Gastrocnemius medialis (tissue), 4 donors: ENCODE measurements around the gene PHC1. TPM values are rescaled to one million over a fixed set of nuclear protein-coding genes. Genes with fewer than 3 reads are reported as not detected.

Experiments used
- ATAC-seq, 2 donors: fragments of 150-250 bp; one replicate each; pipeline ENCODE4 v1.9.1; 2016
- DNase-seq, 2 donors: peaks; one replicate each; pipeline ENCODE4 v3.0.0-alpha.2; 2019
- H3K27ac ChIP-seq, 4 donors: fragments of 200-600 bp; sonication (generic); 1 replicate in 1 of 4; 2 replicates in 3 of 4; pipeline ENCODE4 v1.5.1; 2016 to 2018; ENCODE audit warnings: mild to moderate bottlenecking in 2 of 4, moderate library complexity in 1 of 4
- H3K27me3 ChIP-seq, 3 donors: fragments of 200-600 bp; sonication (generic) in 2 of 3; 1 replicate in 1 of 3; 2 replicates in 2 of 3; pipeline versions ENCODE4 v1.5.1 to v1.6.0; 2016 to 2019; ENCODE audit warnings: mild to moderate bottlenecking in 1 of 3, moderate library complexity in 1 of 3
- H3K36me3 ChIP-seq, 2 donors: fragments of 200-600 bp; sonication (generic) in 1 of 2; one replicate each; pipeline ENCODE4 v1.5.1; 2017 to 2018
- H3K4me1 ChIP-seq, 2 donors: fragments of 200-600 bp; sonication (generic) in 1 of 2; one replicate each; pipeline ENCODE4 v1.5.1; 2016 to 2017; ENCODE audit warnings: mild to moderate bottlenecking in 2 of 2
- H3K4me3 ChIP-seq, 4 donors: fragments of 200-600 bp; sonication (generic) in 3 of 4; 1 replicate in 1 of 4; 2 replicates in 3 of 4; pipeline ENCODE4 v1.5.1; 2016 to 2019; ENCODE audit warnings: mild to moderate bottlenecking in 2 of 4
- H3K9me3 ChIP-seq, 3 donors: fragments of 200-600 bp; sonication (generic) in 2 of 3; 1 replicate in 1 of 3; 2 replicates in 2 of 3; pipeline ENCODE4 v1.5.1; 2016 to 2019
- POLR2A ChIP-seq, 2 donors: fragments of 450-650 bp; IDR thresholded peaks; one replicate each; pipeline ENCODE4 v1.6.1; 2017; ENCODE audit warnings: antibody characterized with exemption in 2 of 2, mild to moderate bottlenecking in 2 of 2, moderate library complexity in 2 of 2
- in situ Hi-C, 4 donors: fragments of 200-750 bp; cut with MboI; loops; one replicate each; pipeline versions ENCODE4 v1.15.0 to v1.8.0; 2017; ENCODE audit warnings: low sequenced_read_pairs in 4 of 4
- intact Hi-C: fragments of 100-400 bp; cut with DNase I; formaldehyde crosslinking; loops from one replicate; pipeline ENCODE4 v1.15.1; 2023; ENCODE audit warnings: low total_unique reads
- total RNA-seq, 4 donors: library from RNA; depleted of rRNA; stranded (reverse); fragments of >200 nt; gene quantifications; one replicate each; pipeline versions ENCODE4 v1.1.0 to v1.2.3, GENCODE V29; 2016
- TF ChIP-seq, protein P1 (sequence below), 5 experiments: fragments of 450-650 bp in 3 of 5; fragments of 200-600 bp in 2 of 5; sonication (generic) in 2 of 5; IDR thresholded peaks in 4 of 5; conservative IDR thresholded peaks in 1 of 5; 1 replicate in 4 of 5; 2 replicates in 1 of 5; pipeline ENCODE4 v1.5.1; 2016 to 2019; ENCODE audit warnings: antibody characterized with exemption in 5 of 5, mild to moderate bottlenecking in 3 of 5, moderate library complexity in 3 of 5

The PHC1 gene
- total RNA-seq, 4 donors from 2014 or later: 21.9 to 33.5 (median 30.1) TPM

DNA sequence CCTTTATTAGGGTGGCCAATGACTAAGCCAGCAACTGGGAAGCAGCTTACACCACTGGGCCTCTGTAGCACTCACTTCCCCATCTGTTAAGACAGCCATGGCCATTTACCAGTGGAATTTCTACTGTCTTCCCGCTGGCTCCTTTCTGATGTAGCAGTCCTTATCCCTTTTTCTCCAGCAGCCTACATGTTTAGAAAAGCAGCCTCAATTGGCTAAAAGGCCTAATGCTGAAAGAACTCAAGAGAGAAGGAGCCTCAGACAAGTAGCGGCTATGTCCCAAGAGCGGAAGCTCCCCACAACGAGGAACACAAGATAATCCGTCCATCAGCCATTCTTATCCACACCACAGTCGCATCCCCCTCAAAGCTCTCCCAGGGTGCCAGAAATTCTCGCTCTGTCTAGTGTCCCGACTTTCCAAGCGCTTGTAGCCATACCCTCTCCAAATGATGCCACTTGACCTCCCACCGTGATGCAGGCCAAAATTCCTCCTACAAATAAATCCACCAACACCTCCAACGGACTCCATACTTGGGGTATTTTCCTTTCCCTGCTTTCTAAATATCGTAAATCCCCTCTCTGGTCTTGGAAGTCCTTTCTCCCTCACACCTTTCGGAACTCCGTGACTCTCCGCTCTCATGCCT, 34.5 kb downstream of the PHC1 start:
- H3K4me1 ChIP-seq: peaks cover 23 to 31% of the 10 kb centered on the region in 2 donors
- DNase-seq (no peak), ATAC-seq (peak in 1 of 2 donors; percentile 0)
- H3K27ac ChIP-seq: peak overlapping the region; percentile 91 to 100 (median 97)
- no peaks in the 10 kb centered on the region for H3K9me3 ChIP-seq
- in situ Hi-C loops (loop anchor here in 1 of 4 donors (25.0 kb wide), 1 partner anchor 887 kb away; the partner anchor contains the start of gene C3AR1), intact Hi-C loops (loop anchor here (1.0 to 2.0 kb wide), 2 partner anchors 35 to 250 kb away; partner anchors contain the start of gene PHC1)
- H3K36me3 ChIP-seq: peaks cover 0 to 32% of the 10 kb centered on the region in 2 donors
- TF ChIP-seq, protein P1, sequence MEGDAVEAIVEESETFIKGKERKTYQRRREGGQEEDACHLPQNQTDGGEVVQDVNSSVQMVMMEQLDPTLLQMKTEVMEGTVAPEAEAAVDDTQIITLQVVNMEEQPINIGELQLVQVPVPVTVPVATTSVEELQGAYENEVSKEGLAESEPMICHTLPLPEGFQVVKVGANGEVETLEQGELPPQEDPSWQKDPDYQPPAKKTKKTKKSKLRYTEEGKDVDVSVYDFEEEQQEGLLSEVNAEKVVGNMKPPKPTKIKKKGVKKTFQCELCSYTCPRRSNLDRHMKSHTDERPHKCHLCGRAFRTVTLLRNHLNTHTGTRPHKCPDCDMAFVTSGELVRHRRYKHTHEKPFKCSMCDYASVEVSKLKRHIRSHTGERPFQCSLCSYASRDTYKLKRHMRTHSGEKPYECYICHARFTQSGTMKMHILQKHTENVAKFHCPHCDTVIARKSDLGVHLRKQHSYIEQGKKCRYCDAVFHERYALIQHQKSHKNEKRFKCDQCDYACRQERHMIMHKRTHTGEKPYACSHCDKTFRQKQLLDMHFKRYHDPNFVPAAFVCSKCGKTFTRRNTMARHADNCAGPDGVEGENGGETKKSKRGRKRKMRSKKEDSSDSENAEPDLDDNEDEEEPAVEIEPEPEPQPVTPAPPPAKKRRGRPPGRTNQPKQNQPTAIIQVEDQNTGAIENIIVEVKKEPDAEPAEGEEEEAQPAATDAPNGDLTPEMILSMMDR (IDR thresholded peaks at IDR 0.05 in 4 of 5, conservative IDR thresholded peaks at IDR 0.05 in 1 of 5): no peak
- TF ChIP-seq POLR2A (IDR thresholded peaks at IDR 0.05): no peak
- H3K27me3 ChIP-seq: no peaks in the 10 kb centered on the region
- peak overlapping the region; percentile 62 to 100 (median 92) for H3K4me3 ChIP-seq

- in situ Hi-C loops: loop anchor here in 3 of 4 donors (5.0 to 25.0 kb wide), 4 partner anchors 93 to 887 kb away; partner anchors contain the start of gene C3AR1 (in 1 of the 3)
Measured at GRCh38 chr12:8949342-8950220, 35.3 kb downstream of the PHC1 start, which contains the start of gene M6PR. M6PR (minus strand) TSS chr12:8949645; CDS start chr12:8946404, 3,241 bp downstream.

GRCh38 chr12:8950221-8950527, 35.9 kb downstream of the PHC1 start:
- DNase-seq (no peak), ATAC-seq (peak; percentile 4 to 8)
- Histone ChIP-seq H3K36me3 (peaks cover 0 to 23% of the 10 kb centered on the region in 2 donors), H3K27me3 (no peaks in the 10 kb centered on the region), H3K27ac (peak overlapping the region; percentile 91 to 100 (median 97)), H3K4me3 (peak overlapping the region; percentile 62 to 100 (median 92)), H3K4me1 (peaks cover 23 to 31% of the 10 kb centered on the region in 2 donors), H3K9me3 (no peaks in the 10 kb centered on the region)
- intact Hi-C loops (loop anchor here (1.0 kb wide), 1 partner anchor 89 kb away; no protein-coding TSS in a partner anchor), in situ Hi-C loops (loop anchor here in 3 of 4 donors (5.0 to 10.0 kb wide), 3 partner anchors 92 to 102 kb away; no protein-coding TSS in a partner anchor)
- TF ChIP-seq POLR2A (IDR thresholded peaks at IDR 0.05): no peak
- TF ChIP-seq, protein P1 (IDR thresholded peaks at IDR 0.05 in 4 of 5, conservative IDR thresholded peaks at IDR 0.05 in 1 of 5): no peak

More at GRCh38 chr12:8949342-8950220, 35.3 kb downstream of the PHC1 start, which contains the start of gene M6PR:
- ATAC-seq: peak; percentile 98
- peak; percentile 91 to 92 for DNase-seq
- intact Hi-C loops: loop anchor here (1.0 to 2.0 kb wide), 3 partner anchors 35 to 251 kb away; partner anchors contain the start of gene PHC1
- peak; percentile 87 to 90 for TF ChIP-seq POLR2A (IDR thresholded peaks at IDR 0.05)
- TF ChIP-seq, protein P1 (IDR thresholded peaks at IDR 0.05 in 4 of 5, conservative IDR thresholded peaks at IDR 0.05 in 1 of 5): peak; percentile 28 to 74 (median 36)
- no peaks in the 10 kb centered on the region for H3K27me3 ChIP-seq
- H3K4me3 ChIP-seq: peak within 1 kb of the TSS; percentile 62 to 100 (median 92)
- peak within 1 kb of the TSS; percentile 91 to 100 (median 97) for H3K27ac ChIP-seq
- H3K9me3 ChIP-seq: no peaks in the 10 kb centered on the region
- H3K36me3 ChIP-seq: peaks cover 0 to 29% of the 10 kb centered on the region in 2 donors
- H3K4me1 ChIP-seq: peaks cover 23 to 31% of the 10 kb centered on the region in 2 donors

DNA sequence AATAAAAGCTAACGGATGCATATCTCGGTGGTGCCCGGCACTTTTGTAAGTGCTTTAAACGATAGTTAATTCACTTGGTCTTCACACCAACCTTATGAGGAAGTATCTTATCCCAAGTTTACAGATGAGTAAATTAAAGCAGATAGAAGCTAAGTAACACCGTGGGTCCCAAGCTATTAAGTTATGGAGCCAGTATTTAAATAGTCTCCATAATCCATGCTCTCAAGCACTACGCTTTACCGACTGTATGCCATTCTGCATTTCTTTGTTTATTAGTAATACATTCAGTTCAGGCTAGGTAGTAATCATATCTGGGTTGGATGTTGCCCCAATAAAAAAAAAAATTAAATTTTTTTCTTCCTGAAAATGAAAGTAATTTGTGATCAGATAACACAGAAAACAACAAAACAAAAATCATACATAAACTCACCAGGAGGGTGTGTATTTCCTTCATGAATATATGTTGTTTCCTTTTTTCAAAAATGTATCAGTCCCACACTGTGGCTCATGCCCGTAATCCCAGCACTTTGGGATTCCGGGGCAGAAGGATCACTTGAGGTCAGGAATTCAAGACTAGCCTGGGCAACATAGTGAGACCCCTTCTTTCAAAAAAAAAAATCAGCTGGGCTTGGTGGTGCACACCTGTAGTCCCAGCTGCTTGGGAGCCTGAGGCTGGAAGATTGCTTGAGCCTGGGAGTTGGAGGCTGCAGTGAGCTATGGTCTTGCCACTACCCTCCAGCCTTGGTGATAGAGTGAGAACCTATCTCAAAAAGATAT, 36.6 kb downstream of the PHC1 start:
- in situ Hi-C loops: loop anchor here in 3 of 4 donors (5.0 to 10.0 kb wide), 3 partner anchors 91 to 101 kb away; no protein-coding TSS in a partner anchor
- Histone ChIP-seq H3K27ac (peak overlapping the region; percentile 91 to 100 (median 97)), H3K4me1 (peaks cover 23 to 31% of the 10 kb centered on the region in 2 donors)

More for the DNA sequence above, 36.6 kb downstream of the PHC1 start:
- intact Hi-C loops: loop anchor here (1.0 kb wide), 1 partner anchor 88 kb away; no protein-coding TSS in a partner anchor
- no peak for DNase-seq
- Histone ChIP-seq H3K36me3 (peaks cover 0 to 16% of the 10 kb centered on the region in 2 donors), H3K9me3 (no peaks in the 10 kb centered on the region), H3K4me3 (peak overlapping the region; percentile 62 to 100 (median 92)), H3K27me3 (no peaks in the 10 kb centered on the region)
- TF ChIP-seq POLR2A (IDR thresholded peaks at IDR 0.05): no peak
- TF ChIP-seq, protein P1 (IDR thresholded peaks at IDR 0.05 in 4 of 5, conservative IDR thresholded peaks at IDR 0.05 in 1 of 5): no peak
- no peak for ATAC-seq
